ENCODE measurements around the gene HVCN1. TPM values are rescaled to one million over a fixed set of nuclear protein-coding genes. Genes with fewer than 3 reads are reported as not detected.
"Not testable (repeated sequence)": the region's sequence is repeated elsewhere in the genome, so short reads cannot be mapped to it uniquely, and the experiment has no call there.

The HVCN1 gene
- total RNA-seq, 4 donors from 2014 or later, result 4.6 to 8.1 (median 5.8) TPM

DNA sequence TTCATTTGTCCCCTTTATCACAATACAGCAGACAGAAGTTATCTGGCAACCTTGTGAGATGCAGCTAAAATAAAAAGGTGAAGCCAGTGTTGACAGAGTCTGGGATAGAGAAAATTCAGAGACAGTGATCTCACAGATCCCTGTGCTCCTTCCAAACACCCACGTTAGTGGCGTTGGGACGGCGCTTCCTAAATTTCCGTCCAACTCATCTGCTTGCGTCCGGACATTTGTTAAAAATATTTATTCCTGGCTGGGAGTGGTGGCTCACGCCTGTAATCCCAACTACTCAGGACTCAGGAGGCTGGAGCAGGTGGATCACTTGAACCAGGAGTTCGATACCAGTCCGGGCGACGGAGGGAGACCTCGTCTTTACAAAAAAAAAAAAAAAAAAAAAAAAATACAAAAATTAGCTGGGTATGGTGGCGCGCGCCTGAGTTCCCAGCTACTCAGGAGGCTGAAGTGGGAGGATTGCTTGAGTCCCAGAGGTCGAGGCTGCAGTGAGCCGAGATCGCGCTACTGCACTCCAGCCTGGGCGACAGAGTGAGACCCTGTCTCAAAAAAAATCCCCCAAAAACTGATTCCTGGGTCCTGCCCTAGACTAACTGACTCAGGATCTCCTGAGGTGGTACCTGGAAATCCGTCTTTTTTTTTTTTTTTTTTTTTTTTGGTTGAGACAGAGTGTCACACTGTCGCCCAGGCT is 75.7 kb downstream of the HVCN1 start:
- peaks cover 10 to 12% of the 10 kb centered on the region in 2 donors for H3K4me1 ChIP-seq
- ATAC-seq, result peak in 1 of 2 donors; percentile 3
- H3K9me3 ChIP-seq, result no peaks in the 10 kb centered on the region
- H3K27me3 ChIP-seq, result no peaks in the 10 kb centered on the region
- no peak for DNase-seq
- TF ChIP-seq POLR2A (IDR thresholded peaks at IDR 0.05), result no peak
- TF ChIP-seq, protein P1, sequence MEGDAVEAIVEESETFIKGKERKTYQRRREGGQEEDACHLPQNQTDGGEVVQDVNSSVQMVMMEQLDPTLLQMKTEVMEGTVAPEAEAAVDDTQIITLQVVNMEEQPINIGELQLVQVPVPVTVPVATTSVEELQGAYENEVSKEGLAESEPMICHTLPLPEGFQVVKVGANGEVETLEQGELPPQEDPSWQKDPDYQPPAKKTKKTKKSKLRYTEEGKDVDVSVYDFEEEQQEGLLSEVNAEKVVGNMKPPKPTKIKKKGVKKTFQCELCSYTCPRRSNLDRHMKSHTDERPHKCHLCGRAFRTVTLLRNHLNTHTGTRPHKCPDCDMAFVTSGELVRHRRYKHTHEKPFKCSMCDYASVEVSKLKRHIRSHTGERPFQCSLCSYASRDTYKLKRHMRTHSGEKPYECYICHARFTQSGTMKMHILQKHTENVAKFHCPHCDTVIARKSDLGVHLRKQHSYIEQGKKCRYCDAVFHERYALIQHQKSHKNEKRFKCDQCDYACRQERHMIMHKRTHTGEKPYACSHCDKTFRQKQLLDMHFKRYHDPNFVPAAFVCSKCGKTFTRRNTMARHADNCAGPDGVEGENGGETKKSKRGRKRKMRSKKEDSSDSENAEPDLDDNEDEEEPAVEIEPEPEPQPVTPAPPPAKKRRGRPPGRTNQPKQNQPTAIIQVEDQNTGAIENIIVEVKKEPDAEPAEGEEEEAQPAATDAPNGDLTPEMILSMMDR (IDR thresholded peaks at IDR 0.05 in 4 of 5, conservative IDR thresholded peaks at IDR 0.05 in 1 of 5), result no peak
- peak overlapping the region; percentile 67 to 94 (median 86) for H3K4me3 ChIP-seq
- in situ Hi-C loops (cut with MboI; ENCODE audit: low sequenced_read_pairs in 4 of 4) (loop anchor here in 3 of 4 donors (10.0 kb wide), 2 partner anchors 82 to 272 kb away; no protein-coding TSS in a partner anchor), intact Hi-C loops (cut with DNase I; ENCODE audit: low total_unique reads) (loop anchor here (5.0 to 10.0 kb wide), 3 partner anchors 111 to 272 kb away; partner anchors contain the start of genes RAD9B and VPS29)
- H3K36me3 ChIP-seq, result no peaks in the 10 kb centered on the region
- H3K27ac ChIP-seq, result peak overlapping the region; percentile 55 to 82 (median 70)

DNA sequence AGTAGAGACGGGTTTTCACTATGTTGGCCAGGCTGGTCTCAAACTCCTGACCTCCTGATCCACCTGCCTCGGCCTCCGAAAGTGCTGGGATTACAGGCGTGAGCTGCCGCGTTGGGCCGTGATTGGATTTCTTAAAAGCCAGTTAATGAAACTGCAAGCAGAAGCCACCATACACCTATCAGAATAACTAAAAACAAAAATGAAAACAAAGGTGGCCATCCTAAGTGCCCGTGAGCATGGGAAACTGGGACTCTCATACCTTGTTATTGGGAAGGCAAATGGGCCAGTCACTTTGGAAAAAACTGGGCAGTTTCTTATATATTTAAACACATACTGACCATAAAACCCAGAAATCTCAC is 82.7 kb downstream of the HVCN1 start:
- Histone ChIP-seq H3K4me1 (no peaks in the 10 kb centered on the region), H3K27me3 (no peaks in the 10 kb centered on the region), H3K27ac (no peak overlapping the region), H3K4me3 (no peak overlapping the region), H3K9me3 (no peaks in the 10 kb centered on the region), H3K36me3 (no peaks in the 10 kb centered on the region)
- intact Hi-C loops (cut with DNase I; ENCODE audit: low total_unique reads) (no loop called here), in situ Hi-C loops (cut with MboI; ENCODE audit: low sequenced_read_pairs in 4 of 4) (no loop called here)
- DNase-seq (peak in 1 of 2 donors; percentile 0), ATAC-seq (no peak)
- TF ChIP-seq POLR2A (IDR thresholded peaks at IDR 0.05), result no peak
- TF ChIP-seq, protein P1 (IDR thresholded peaks at IDR 0.05 in 4 of 5, conservative IDR thresholded peaks at IDR 0.05 in 1 of 5), result no peak

DNA sequence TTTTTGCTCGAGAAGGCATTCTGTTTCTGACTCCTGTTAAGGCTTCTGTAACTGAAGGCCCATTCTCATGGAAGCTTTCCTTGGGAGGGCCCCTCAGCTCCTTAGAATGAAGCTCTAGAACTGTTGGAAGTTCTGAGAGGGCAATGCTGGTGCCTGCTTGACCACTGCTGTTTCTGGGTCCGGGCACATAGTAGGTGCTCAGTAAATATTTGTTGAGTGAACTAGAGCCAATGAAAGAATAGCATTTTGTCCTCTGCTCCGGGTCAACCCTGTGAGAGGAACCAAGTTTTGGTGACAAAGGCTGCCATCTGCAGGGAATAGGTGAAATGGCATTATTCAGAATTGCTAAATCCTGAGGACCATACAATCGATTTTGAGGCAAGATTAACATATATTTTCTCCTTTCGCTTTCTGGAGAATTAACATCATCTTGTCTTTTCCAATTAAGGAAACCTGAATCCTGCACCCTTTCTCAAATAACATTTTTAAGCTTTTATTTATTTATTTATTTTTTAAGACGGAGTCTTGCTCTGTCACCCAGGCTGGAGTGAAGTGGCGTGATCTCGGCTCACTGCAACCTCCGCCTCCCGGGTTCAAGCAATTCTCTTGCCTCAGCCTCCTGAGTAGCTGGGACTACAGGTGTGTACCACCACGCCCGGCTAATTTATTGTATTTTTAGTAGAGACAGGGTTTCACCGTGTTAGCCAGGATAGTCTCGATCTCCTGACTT is 86.7 kb downstream of the HVCN1 start:
- not testable (repeated sequence) for H3K4me1 ChIP-seq, H3K9me3 ChIP-seq, H3K27me3 ChIP-seq, H3K36me3 ChIP-seq, H3K4me3 ChIP-seq
- intact Hi-C loops (cut with DNase I; ENCODE audit: low total_unique reads) (loop anchor here (1.0 kb wide), 3 partner anchors 90 to 152 kb away; partner anchors contain the start of gene ARPC3), in situ Hi-C loops (cut with MboI; ENCODE audit: low sequenced_read_pairs in 4 of 4) (loop anchor here in 3 of 4 donors (5.0 kb wide), 2 partner anchors 90 to 155 kb away; no protein-coding TSS in a partner anchor)
- H3K27ac ChIP-seq, result peak overlapping the region in 2 of 4 donors; percentile 7 to 33
- TF ChIP-seq, protein P1 (IDR thresholded peaks at IDR 0.05 in 4 of 5, conservative IDR thresholded peaks at IDR 0.05 in 1 of 5), result peak; percentile 74 to 78 (median 77)
- ATAC-seq, result peak; percentile 70 to 81
- DNase-seq, result peak in 1 of 2 donors; percentile 42

DNA sequence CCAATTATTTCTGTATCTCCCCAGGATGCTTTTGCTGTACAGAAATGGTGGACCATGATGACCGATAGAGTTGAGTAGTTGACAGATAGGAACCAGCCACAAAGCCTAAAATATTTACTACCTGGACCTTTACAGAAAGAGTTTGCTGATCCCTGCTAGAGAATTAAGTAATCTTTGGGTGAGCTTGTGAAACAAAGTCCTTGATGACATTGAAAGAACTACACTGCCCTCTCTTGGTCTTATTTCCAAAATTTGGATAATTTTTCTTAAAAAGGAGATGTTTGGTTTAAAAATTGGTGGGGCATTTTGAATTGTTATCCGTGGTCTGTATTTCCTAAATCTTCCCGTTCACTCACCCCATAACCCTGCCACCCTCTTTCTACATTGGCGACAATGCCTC is 88.7 kb downstream of the HVCN1 start:
- DNase-seq (no peak), ATAC-seq (peak; percentile 74 to 77)
- no peak overlapping the region for H3K4me3 ChIP-seq
- TF ChIP-seq, protein P1 (IDR thresholded peaks at IDR 0.05 in 4 of 5, conservative IDR thresholded peaks at IDR 0.05 in 1 of 5), result peak; percentile 25 to 59 (median 52)
- TF ChIP-seq POLR2A (IDR thresholded peaks at IDR 0.05), result no peak
- H3K27me3 ChIP-seq, result no peaks in the 10 kb centered on the region
- in situ Hi-C loops (cut with MboI; ENCODE audit: low sequenced_read_pairs in 4 of 4) (loop anchor here in 3 of 4 donors (5.0 kb wide), 2 partner anchors 88 to 153 kb away; no protein-coding TSS in a partner anchor), intact Hi-C loops (cut with DNase I; ENCODE audit: low total_unique reads) (loop anchor here (1.0 kb wide), 1 partner anchor 98 kb away; no protein-coding TSS in a partner anchor)
- H3K9me3 ChIP-seq, result no peaks in the 10 kb centered on the region
- peaks cover 4 to 9% of the 10 kb centered on the region in 2 donors for H3K4me1 ChIP-seq
- H3K27ac ChIP-seq, result peak overlapping the region in 3 of 4 donors; percentile 25 to 32 (median 29)
- no peaks in the 10 kb centered on the region for H3K36me3 ChIP-seq
